Calu3 (cell line): ENCODE data around the gene PRAMEF12. TPM values are rescaled to one million over a fixed set of nuclear protein-coding genes. Genes with fewer than 3 reads are reported as not detected.
"Not testable (repeated sequence)": the region's sequence is repeated elsewhere in the genome, so short reads cannot be mapped to it uniquely, and the experiment has no call there.

Experiments used
- BruUV-seq: library from RNA; stranded (reverse); fragments of 400-500 nt; replicated peaks from 2 replicates; lab custom pipeline; 2021; lab: Mats Ljungman, UMichigan
- CTCF ChIA-PET: fragments of 300-600 bp; sonication (Branson Sonifier 250); formaldehyde crosslinking; loops from one replicate; lab custom pipeline; 2022; ENCODE audit warnings: antibody characterized with exemption; lab: Charles Lee
- DNase-seq: peaks from one replicate; pipeline ENCODE4 v3.0.0; 2022
- H3K27ac Mint-ChIP-seq: one replicate; pipeline ENCODE4 v1.8.0; 2022; ENCODE audit warnings: mixed read lengths; ENCODE audit not compliant: unreplicated experiment
- H3K27me3 Mint-ChIP-seq: one replicate; pipeline ENCODE4 v1.8.0; 2022; ENCODE audit warnings: mixed read lengths; ENCODE audit not compliant: unreplicated experiment
- H3K36me3 Mint-ChIP-seq: one replicate; pipeline ENCODE4 v1.8.0; 2022; ENCODE audit warnings: mild to moderate bottlenecking, moderate library complexity, mixed read lengths; ENCODE audit not compliant: insufficient read depth, unreplicated experiment
- H3K4me1 Mint-ChIP-seq: one replicate; pipeline ENCODE4 v1.8.0; 2022; ENCODE audit warnings: mild to moderate bottlenecking, low read depth, mixed read lengths; ENCODE audit not compliant: unreplicated experiment
- H3K4me3 Mint-ChIP-seq: one replicate; pipeline ENCODE4 v1.8.0; 2022; ENCODE audit warnings: mild to moderate bottlenecking, low read depth, moderate library complexity, mixed read lengths; ENCODE audit not compliant: unreplicated experiment
- H3K9me3 Mint-ChIP-seq: one replicate; pipeline ENCODE4 v1.8.0; 2022; ENCODE audit warnings: low read depth, mixed read lengths; ENCODE audit not compliant: unreplicated experiment
- intact Hi-C: fragments of 100-400 bp; cut with micrococcal nuclease; formaldehyde crosslinking; loops from one replicate; pipeline ENCODE4 v1.10.0; 2022; ENCODE audit not compliant: unreplicated experiment
- total RNA-seq: library from RNA; stranded (reverse); gene quantifications from 2 replicates; pipeline ENCODE4 v1.2.3, GENCODE V29; 2022
- TF ChIP-seq, protein P1 (sequence below): fragments of 200-600 bp; IDR thresholded peaks from one replicate; pipeline ENCODE4 v1.8.0; 2022; ENCODE audit warnings: antibody characterized with exemption; ENCODE audit not compliant: unreplicated experiment

PRAMEF12 gene
- total RNA-seq, 1 experiment from 2014 or later, result not detected

- Mint-ChIP-seq H3K36me3 (no peaks in the 10 kb centered on the region), H3K9me3 (peaks cover 2% of the 10 kb centered on the region), H3K27me3 (peaks cover 39% of the 10 kb centered on the region), H3K27ac (no peak overlapping the region), H3K4me3 (no peak overlapping the region), H3K4me1 (no peaks in the 10 kb centered on the region)
- TF ChIP-seq, protein P1, sequence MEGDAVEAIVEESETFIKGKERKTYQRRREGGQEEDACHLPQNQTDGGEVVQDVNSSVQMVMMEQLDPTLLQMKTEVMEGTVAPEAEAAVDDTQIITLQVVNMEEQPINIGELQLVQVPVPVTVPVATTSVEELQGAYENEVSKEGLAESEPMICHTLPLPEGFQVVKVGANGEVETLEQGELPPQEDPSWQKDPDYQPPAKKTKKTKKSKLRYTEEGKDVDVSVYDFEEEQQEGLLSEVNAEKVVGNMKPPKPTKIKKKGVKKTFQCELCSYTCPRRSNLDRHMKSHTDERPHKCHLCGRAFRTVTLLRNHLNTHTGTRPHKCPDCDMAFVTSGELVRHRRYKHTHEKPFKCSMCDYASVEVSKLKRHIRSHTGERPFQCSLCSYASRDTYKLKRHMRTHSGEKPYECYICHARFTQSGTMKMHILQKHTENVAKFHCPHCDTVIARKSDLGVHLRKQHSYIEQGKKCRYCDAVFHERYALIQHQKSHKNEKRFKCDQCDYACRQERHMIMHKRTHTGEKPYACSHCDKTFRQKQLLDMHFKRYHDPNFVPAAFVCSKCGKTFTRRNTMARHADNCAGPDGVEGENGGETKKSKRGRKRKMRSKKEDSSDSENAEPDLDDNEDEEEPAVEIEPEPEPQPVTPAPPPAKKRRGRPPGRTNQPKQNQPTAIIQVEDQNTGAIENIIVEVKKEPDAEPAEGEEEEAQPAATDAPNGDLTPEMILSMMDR, result no peak
- CTCF ChIA-PET, result no interaction called here
- intact Hi-C loops, result no loop called here
- no TSS peak for BruUV-seq
- DNase-seq, result no peak
These were observed 26.2 kb downstream of the PRAMEF12 start for GRCh38 chr1:12799730-12800129.

DNA sequence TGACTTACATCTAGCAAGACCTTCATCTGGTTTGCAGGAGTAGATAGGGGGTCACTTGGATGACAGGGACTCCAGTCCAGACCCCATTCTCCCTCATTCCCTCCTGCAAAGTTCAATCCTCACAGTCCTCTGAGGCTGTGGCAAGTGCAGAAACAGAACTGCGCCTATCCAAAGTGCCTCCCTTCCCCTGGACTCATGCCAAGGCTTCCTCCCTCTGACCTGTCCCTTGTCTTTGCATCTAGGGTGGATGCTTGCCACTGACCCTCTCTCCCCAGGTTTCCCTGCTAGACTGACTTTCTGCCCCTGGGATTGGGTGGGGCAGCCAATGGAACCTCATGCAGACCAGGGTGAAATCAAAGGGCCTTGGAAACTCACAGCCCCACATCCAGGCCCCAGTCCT lies 36.4 kb downstream of the PRAMEF12 start:
- H3K36me3 Mint-ChIP-seq, result peaks cover 5% of the 10 kb centered on the region
- H3K4me1 Mint-ChIP-seq, result no peaks in the 10 kb centered on the region
- CTCF ChIA-PET, result no interaction called here
- DNase-seq, result no peak
- no peaks in the 10 kb centered on the region for H3K9me3 Mint-ChIP-seq
- H3K4me3 Mint-ChIP-seq, result no peak overlapping the region
- intact Hi-C loops, result no loop called here
- H3K27me3 Mint-ChIP-seq, result peaks cover 56% of the 10 kb centered on the region
- TF ChIP-seq, protein P1, result no peak
- H3K27ac Mint-ChIP-seq, result no peak overlapping the region
- BruUV-seq, result no TSS peak

DNA sequence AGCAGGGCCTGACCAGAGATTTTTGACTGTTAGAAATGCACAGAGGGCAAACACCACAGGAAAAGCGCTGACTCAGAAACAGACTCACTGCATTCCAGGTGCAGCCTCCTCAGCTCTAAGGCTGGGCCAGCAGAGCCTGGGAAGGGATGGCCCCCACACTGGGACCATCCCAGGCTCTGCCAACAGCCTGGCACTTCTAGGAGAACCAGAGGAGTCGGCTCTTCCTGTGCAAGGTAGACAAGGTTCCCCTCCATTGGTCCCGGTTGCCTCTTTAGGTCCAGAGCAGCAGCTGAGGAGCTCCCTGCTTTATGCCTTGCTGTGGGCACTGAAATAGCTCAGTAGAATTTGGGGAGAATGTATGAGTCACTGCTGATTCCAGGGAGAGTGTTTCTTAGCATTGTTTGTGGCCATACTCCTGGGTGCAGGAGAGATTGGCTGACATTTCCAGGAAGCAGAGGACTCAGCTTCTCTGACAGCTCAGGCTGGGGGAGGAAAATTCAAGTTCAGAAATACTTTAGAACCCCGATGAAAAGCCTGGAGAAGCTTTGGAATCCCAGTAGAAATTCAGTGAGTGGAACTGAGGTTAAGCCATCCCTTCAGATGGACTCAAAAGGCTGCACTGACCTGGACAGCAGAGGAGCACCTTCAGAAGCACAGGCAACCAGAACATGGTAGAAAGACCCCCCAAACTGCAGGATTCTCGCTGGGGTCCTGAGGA lies 37.3 kb downstream of the PRAMEF12 start:
- Mint-ChIP-seq H3K4me1 (no peaks in the 10 kb centered on the region), H3K4me3 (no peak overlapping the region), H3K27me3 (peaks cover 47% of the 10 kb centered on the region), H3K36me3 (peaks cover 5% of the 10 kb centered on the region), H3K27ac (no peak overlapping the region), H3K9me3 (no peaks in the 10 kb centered on the region)
- TF ChIP-seq, protein P1, result no peak
- CTCF ChIA-PET, result no interaction called here
- no peak for DNase-seq
- BruUV-seq, result no TSS peak
- intact Hi-C loops, result no loop called here

DNA sequence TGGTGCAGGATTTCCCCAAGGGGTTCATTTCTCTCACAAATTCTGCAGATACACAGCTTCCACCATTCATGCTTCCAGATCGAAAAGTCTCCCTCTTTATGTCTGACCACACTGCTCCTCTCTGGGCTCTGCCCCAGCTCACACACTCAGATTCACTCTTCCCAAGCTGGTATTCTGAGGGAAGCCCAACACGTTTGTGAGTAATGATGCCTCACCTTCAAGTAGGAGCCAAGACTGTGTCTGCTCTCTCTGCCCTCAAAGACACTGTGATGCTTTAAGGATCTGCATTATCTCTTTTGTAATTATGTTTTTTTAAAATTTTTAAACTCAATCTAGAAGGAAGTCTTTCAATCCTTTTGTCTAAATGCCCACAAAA lies 37.9 kb downstream of the PRAMEF12 start:
- peaks cover 42% of the 10 kb centered on the region for H3K27me3 Mint-ChIP-seq
- H3K4me1 Mint-ChIP-seq, result no peaks in the 10 kb centered on the region
- no TSS peak for BruUV-seq
- intact Hi-C loops, result no loop called here
- CTCF ChIA-PET, result no interaction called here
- H3K9me3 Mint-ChIP-seq, result no peaks in the 10 kb centered on the region
- peaks cover 5% of the 10 kb centered on the region for H3K36me3 Mint-ChIP-seq
- H3K4me3 Mint-ChIP-seq, result no peak overlapping the region
- TF ChIP-seq, protein P1, result no peak
- H3K27ac Mint-ChIP-seq, result no peak overlapping the region
- no peak for DNase-seq

DNA sequence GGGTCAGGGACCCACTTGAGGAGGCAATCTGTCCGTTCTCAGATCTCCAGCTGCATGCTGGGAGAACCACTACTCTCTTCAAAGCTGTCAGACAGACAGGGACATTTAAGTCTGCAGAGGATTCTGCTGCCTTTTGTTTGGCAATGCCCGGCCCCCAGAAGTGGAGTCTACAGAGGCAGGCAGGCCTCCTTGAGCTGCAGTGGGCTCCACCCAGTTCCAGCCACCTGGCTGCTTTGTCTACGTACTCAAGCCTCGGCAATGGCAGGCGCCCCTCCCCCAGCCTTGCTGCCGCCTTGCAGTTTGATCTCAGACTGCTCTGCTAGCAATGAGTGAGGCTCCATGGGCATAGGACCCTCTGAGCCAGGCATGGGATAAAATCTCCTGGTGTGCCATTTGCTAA lies 45.5 kb downstream of the PRAMEF12 start:
- BruUV-seq, H3K27ac Mint-ChIP-seq, intact Hi-C loops: not testable (repeated sequence)

More for the DNA sequence above, 45.5 kb downstream of the PRAMEF12 start:
- H3K4me1 Mint-ChIP-seq, H3K36me3 Mint-ChIP-seq, H3K9me3 Mint-ChIP-seq, DNase-seq, CTCF ChIA-PET, H3K4me3 Mint-ChIP-seq: not testable (repeated sequence)
- peaks cover 40% of the 10 kb centered on the region for H3K27me3 Mint-ChIP-seq
